AG04450 (cell line): Measurements from ENCODE around the gene HIPK1. TPM values are rescaled to one million over a fixed set of nuclear protein-coding genes. Genes with fewer than 3 reads are reported as not detected.
"Not testable (repeated sequence)": the region's sequence is repeated elsewhere in the genome, so short reads cannot be mapped to it uniquely, and the experiment has no call there.

ENCODE experiments used
- CTCF ChIA-PET: fragments of 300-600, 350-600 bp; formaldehyde crosslinking; extraction: SDS; loops from one replicate; lab custom pipeline; 2022; ENCODE audit warnings: antibody characterized with exemption, inconsistent platforms; lab: Charles Lee
- POLR2A ChIA-PET: fragments of 350-600 bp; formaldehyde crosslinking; extraction: SDS; loops from one replicate; lab custom pipeline; 2021; ENCODE audit warnings: antibody characterized with exemption, inconsistent platforms; lab: Yijun Ruan, JAX
- DNase-seq: peaks from one replicate; pipeline ENCODE4 v3.0.0-alpha.2; 2011; ENCODE audit warnings: low read depth, low spot score
- H3K27ac ChIP-seq: one replicate; pipeline ENCODE4 v1.5.1; 2012; ENCODE audit warnings: low read depth, low read length, control low read depth
- H3K27me3 ChIP-seq: one replicate; pipeline ENCODE4 v1.6.0; 2012; ENCODE audit warnings: low read length; ENCODE audit not compliant: control insufficient read depth, insufficient read depth
- H3K4me3 ChIP-seq: 2 replicates; pipeline ENCODE4 v1.5.1; 2011; ENCODE audit warnings: mild to moderate bottlenecking, low read depth, low read length, control low read depth
- H3K9me3 ChIP-seq: 2 replicates; pipeline ENCODE4 v1.5.1; 2012; ENCODE audit warnings: low read length; ENCODE audit not compliant: control insufficient read depth, insufficient read depth
- CTCF ChIP-seq: IDR thresholded peaks from 2 replicates; pipeline ENCODE4 v1.5.1; 2011; ENCODE audit warnings: low read depth, low read length, control low read depth, inconsistent platforms
- polyA plus RNA-seq: library from polyadenylated mRNA; depleted of rRNA; stranded (reverse); fragments of >200 nt; gene quantifications from 2 replicates; pipeline ENCODE4 v1.2.3, GENCODE V29; 2011

HIPK1 gene
- polyA plus RNA-seq, 1 experiment, result 28.4 TPM

- ChIA-PET POLR2A (no interaction called here), CTCF (no interaction called here)
- no peak for DNase-seq
- Histone ChIP-seq H3K27me3 (peaks cover 5% of the 10 kb centered on the region), H3K9me3 (peaks cover 4% of the 10 kb centered on the region), H3K27ac (no peak overlapping the region), H3K4me3 (no peak overlapping the region)
- TF ChIP-seq CTCF, result no peak
Observed at GRCh38 chr1:113999799-114000198, 70.7 kb downstream of the HIPK1 start.

GRCh38 chr1:114000406-114000805 is 71.3 kb downstream of the HIPK1 start:
- Histone ChIP-seq H3K27ac (no peak overlapping the region), H3K9me3 (no peaks in the 10 kb centered on the region; the same call in 1 of the 2 replicates), H3K4me3 (no peak overlapping the region), H3K27me3 (peaks cover 8% of the 10 kb centered on the region)
- ChIA-PET POLR2A (interaction anchor here (1.1 kb wide), 1 partner anchor 21 kb away, joined by 3 read pairs; the partner anchor contains the start of gene OLFML3), CTCF (interaction anchor here (1.4 kb wide), 1 partner anchor 21 kb away, joined by 4 read pairs; the partner anchor contains the start of gene OLFML3)
- no peak for DNase-seq
- no peak for TF ChIP-seq CTCF

- Histone ChIP-seq H3K27ac (no peak overlapping the region), H3K9me3 (no peaks in the 10 kb centered on the region; the same call in 1 of the 2 replicates), H3K4me3 (no peak overlapping the region), H3K27me3 (peaks cover 8% of the 10 kb centered on the region)
- ChIA-PET CTCF (interaction anchor here (0.9 to 1.0 kb wide), 2 partner anchors 23 to 281 kb away, joined by 4 read pairs; partner anchors contain the start of gene OLFML3), POLR2A (no interaction called here)
- TF ChIP-seq CTCF, result no peak
- no peak for DNase-seq
Observed at GRCh38 chr1:114002492-114003239, 73.5 kb downstream of the HIPK1 start.

- ChIA-PET CTCF (interaction anchor here (0.7 to 1.4 kb wide), 4 partner anchors 22 to 280 kb away, joined by 4 read pairs; partner anchors contain the start of gene OLFML3), POLR2A (no interaction called here)
- Histone ChIP-seq H3K4me3 (no peak overlapping the region), H3K9me3 (no peaks in the 10 kb centered on the region; the same call in 1 of the 2 replicates), H3K27me3 (peaks cover 8% of the 10 kb centered on the region), H3K27ac (no peak overlapping the region)
- no peak for DNase-seq
- no peak for TF ChIP-seq CTCF
Observed at GRCh38 chr1:114003431-114003830, 74.3 kb downstream of the HIPK1 start.

GRCh38 chr1:114006825-114007224 is 77.7 kb downstream of the HIPK1 start:
- H3K9me3 ChIP-seq, POLR2A ChIA-PET, H3K27me3 ChIP-seq, DNase-seq, H3K4me3 ChIP-seq, H3K27ac ChIP-seq: not testable (repeated sequence)
- CTCF ChIA-PET, result interaction anchor here (0.7 to 1.2 kb wide), 2 partner anchors 17 to 29 kb away, joined by 3 to 5 read pairs; no protein-coding TSS in a partner anchor
